PFSK-1 (cell line): ENCODE measurements around the gene SLC1A7.

Experiments
- FOXP2 ChIP-seq: optimal IDR thresholded peaks from 2 replicates; pipeline ENCODE3; 2011; ENCODE audit warnings: borderline replicate concordance, control low read depth, inconsistent platforms; ENCODE audit not compliant: insufficient read depth; ENCODE audit errors: extremely low read length, extremely low read depth
- POLR2AphosphoS5 ChIP-seq: IDR thresholded peaks from 2 replicates; pipeline ENCODE4 v1.6.1; 2012; ENCODE audit warnings: low read depth, mild to moderate bottlenecking, control low read depth, low read length, moderate library complexity
- REST ChIP-seq, 2 experiments: IDR thresholded peaks; 2 replicates each; pipeline versions ENCODE4 v1.6.1 to v1.8.0; 2011 to 2012; ENCODE audit warnings: low read depth in 2 of 2, low read length in 2 of 2, control low read depth in 1 of 2, inconsistent platforms in 1 of 2, mild to moderate bottlenecking in 1 of 2, moderate library complexity in 1 of 2; ENCODE audit not compliant: insufficient read depth in 1 of 2
- SIN3A ChIP-seq: IDR thresholded peaks from 2 replicates; pipeline ENCODE4 v1.6.1; 2012; ENCODE audit warnings: mild to moderate bottlenecking, low read length, moderate library complexity, borderline replicate concordance; ENCODE audit not compliant: insufficient read depth
- TAF1 ChIP-seq: IDR thresholded peaks from 2 replicates; pipeline ENCODE4 v1.6.1; 2012; ENCODE audit warnings: low read length, control low read depth, borderline replicate concordance; ENCODE audit not compliant: insufficient read depth

SLC1A7 gene

DNA sequence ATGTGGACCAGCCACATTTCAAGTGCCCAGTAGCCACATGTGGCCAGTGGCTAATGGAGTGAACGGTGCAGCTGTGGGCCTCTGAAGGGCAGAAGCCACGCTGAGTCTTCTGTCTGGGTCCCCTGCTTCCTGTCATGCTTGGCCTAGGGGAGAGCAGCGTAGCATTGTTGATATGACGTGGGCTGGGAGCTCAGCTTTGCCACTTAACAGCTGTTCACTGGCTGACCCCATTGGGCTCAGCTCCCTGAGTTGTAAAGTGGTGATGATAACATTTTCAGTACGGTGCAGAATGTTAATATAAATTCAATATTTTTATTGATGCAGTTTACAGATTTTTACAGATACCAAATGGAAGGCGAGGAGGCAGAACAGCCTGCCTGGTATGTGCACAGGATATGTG, 76.0 kb downstream of the SLC1A7 start:
- TF ChIP-seq FOXP2 = no peak
- TF ChIP-seq SIN3A = no peak
- no peak for TF ChIP-seq TAF1
- no peak for TF ChIP-seq POLR2AphosphoS5
- no peak for TF ChIP-seq REST (IDR thresholded peaks at IDR 0.05; ENCODE audit: insufficient read depth in 1 of 2, low read depth in 2 of 2, low read length in 2 of 2)

GRCh38 chr1:53065391-53065790, 77.0 kb downstream of the SLC1A7 start:
- TF ChIP-seq TAF1 (no peak), FOXP2 (no peak), REST (IDR thresholded peaks at IDR 0.05; ENCODE audit: insufficient read depth in 1 of 2, low read depth in 2 of 2, low read length in 2 of 2) (no peak), SIN3A (no peak), POLR2AphosphoS5 (no peak)

DNA sequence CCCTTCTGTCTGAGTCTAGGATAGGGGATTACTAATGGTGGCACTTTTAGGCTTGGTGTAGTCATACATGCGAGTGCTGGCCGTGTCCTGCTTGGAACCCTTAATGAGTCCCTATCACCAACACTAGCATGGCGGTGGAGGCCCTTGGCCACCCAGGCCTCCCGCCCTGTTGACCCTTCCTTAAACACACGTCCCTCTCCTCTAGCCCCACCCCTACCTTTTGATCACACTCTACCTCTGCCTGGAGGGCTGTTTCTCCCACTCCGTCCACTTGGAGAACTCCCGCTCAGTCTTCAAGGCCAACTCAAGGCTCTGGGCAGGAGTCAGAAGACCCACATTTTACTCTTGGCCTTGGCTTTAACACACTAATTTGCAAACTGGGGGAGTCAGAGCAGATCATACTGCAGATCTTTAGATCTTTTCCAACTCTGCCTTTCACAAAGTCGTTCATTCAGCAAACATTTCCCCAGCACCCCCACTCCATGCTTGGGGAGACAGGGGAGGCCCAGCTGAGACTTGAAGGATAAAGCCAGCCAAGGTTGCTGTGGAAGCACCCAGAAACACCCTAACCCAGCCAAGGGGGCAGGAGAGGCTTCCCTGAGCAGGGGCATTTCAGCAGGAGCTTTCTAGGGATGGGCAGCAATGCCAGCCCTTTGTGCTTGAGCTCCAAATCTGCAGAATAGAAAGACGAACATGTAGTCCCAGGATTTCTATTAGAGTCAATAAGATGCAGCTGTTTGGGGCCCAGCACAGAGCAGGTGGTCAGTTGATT, 78.5 kb downstream of the SLC1A7 start:
- TF ChIP-seq FOXP2 = no peak
- TF ChIP-seq TAF1 = no peak
- TF ChIP-seq POLR2AphosphoS5 = no peak
- no peak for TF ChIP-seq SIN3A
- TF ChIP-seq REST (IDR thresholded peaks at IDR 0.05; ENCODE audit: insufficient read depth in 1 of 2, low read depth in 2 of 2, low read length in 2 of 2) = no peak

- TF ChIP-seq SIN3A = no peak
- TF ChIP-seq TAF1 = no peak
- no peak for TF ChIP-seq REST (IDR thresholded peaks at IDR 0.05; ENCODE audit: insufficient read depth in 1 of 2, low read depth in 2 of 2, low read length in 2 of 2)
- TF ChIP-seq POLR2AphosphoS5 = no peak
- TF ChIP-seq FOXP2 = no peak
Measured at GRCh38 chr1:53062708-53063591, 79.5 kb downstream of the SLC1A7 start.
